GM12872 (cell line): ENCODE measurements around the gene SEBOX.

Experiments
- CTCF ChIP-seq: IDR thresholded peaks from 3 replicates; pipeline ENCODE4 v1.5.1; 2011; ENCODE audit warnings: low read depth, mild to moderate bottlenecking, low read length, moderate library complexity; ENCODE audit not compliant: insufficient read depth

SEBOX gene

GRCh38 chr17:28334666-28335200 lies 30.3 kb downstream of the SEBOX start:
- TF ChIP-seq CTCF = no peak

- TF ChIP-seq CTCF = no peak
These were observed 30.8 kb downstream of the SEBOX start for GRCh38 chr17:28334171-28334570.

GRCh38 chr17:28333083-28333746 lies 31.8 kb downstream of the SEBOX start:
- no peak for TF ChIP-seq CTCF

GRCh38 chr17:28331891-28332420 lies 33.0 kb downstream of the SEBOX start:
- no peak for TF ChIP-seq CTCF

GRCh38 chr17:28330671-28331070 lies 34.3 kb downstream of the SEBOX start:
- TF ChIP-seq CTCF = no peak

- no peak for TF ChIP-seq CTCF
These were observed 36.7 kb downstream of the SEBOX start for GRCh38 chr17:28328325-28328724.

GRCh38 chr17:28327709-28328108 lies 37.3 kb downstream of the SEBOX start:
- TF ChIP-seq CTCF = no peak
